Activated CD8-positive, alpha-beta memory T cell treated with anti-CD3 and anti-CD28 coated beads for 1 hour (primary cell): ENCODE data around the gene PIK3C2G.
"Not testable (repeated sequence)": the region's sequence is repeated elsewhere in the genome, so short reads cannot be mapped to it uniquely, and the experiment has no call there.

Experiments
- DNase-seq, 2 donors: peaks; one replicate each; pipeline ENCODE4 v3.0.0-alpha.2; 2020; ENCODE audit warnings: low read depth in 1 of 2; ENCODE audit errors: extremely low read depth in 1 of 2

Gene PIK3C2G

GRCh38 chr12:18689771-18690170 lies 428.5 kb downstream of the PIK3C2G start:
- DNase-seq, result no peak

- DNase-seq, result no peak
Observed at GRCh38 chr12:18690653-18691052, 429.3 kb downstream of the PIK3C2G start.

GRCh38 chr12:18693986-18694385 lies 432.7 kb downstream of the PIK3C2G start:
- DNase-seq, result not testable (repeated sequence)

- no peak for DNase-seq
Observed at GRCh38 chr12:18696971-18697602, 435.8 kb downstream of the PIK3C2G start.
